ENCODE measurements around the gene UBE3C.
"Not testable (repeated sequence)": the region's sequence is repeated elsewhere in the genome, so short reads cannot be mapped to it uniquely, and the experiment has no call there.

UBE3C gene

GRCh38 chr7:157138424-157139110, at the start of gene UBE3C:
UBE3C (plus strand) TSS chr7:157138926; CDS start chr7:157139273, 347 bp downstream.
- DNase-seq (ENCODE audit: low read depth) = peak; percentile 89

- no peak for DNase-seq (ENCODE audit: low read depth)
Measured at GRCh38 chr7:157089100-157089610, 49.6 kb upstream of the UBE3C start.

- no peak for DNase-seq (ENCODE audit: low read depth)
Measured at GRCh38 chr7:157090485-157091165, 48.1 kb upstream of the UBE3C start.

- no peak for DNase-seq (ENCODE audit: low read depth)
Measured at GRCh38 chr7:157096286-157097055, 42.3 kb upstream of the UBE3C start.

- no peak for DNase-seq (ENCODE audit: low read depth)
Measured at GRCh38 chr7:157097056-157097329, 41.7 kb upstream of the UBE3C start.

- no peak for DNase-seq (ENCODE audit: low read depth)
Measured at GRCh38 chr7:157097569-157097968, 41.2 kb upstream of the UBE3C start.

GRCh38 chr7:157100005-157100404, 38.7 kb upstream of the UBE3C start:
- DNase-seq (ENCODE audit: low read depth) = not testable (repeated sequence)

GRCh38 chr7:157103641-157104040, 35.1 kb upstream of the UBE3C start:
- DNase-seq (ENCODE audit: low read depth) = not testable (repeated sequence)

GRCh38 chr7:157111311-157111710, 27.4 kb upstream of the UBE3C start:
- DNase-seq (ENCODE audit: low read depth) = no peak

GRCh38 chr7:157112706-157113105, 26.0 kb upstream of the UBE3C start:
- DNase-seq (ENCODE audit: low read depth) = no peak

- DNase-seq (ENCODE audit: low read depth) = no peak
Measured at GRCh38 chr7:157113607-157114006, 25.1 kb upstream of the UBE3C start.

GRCh38 chr7:157116762-157117161, 22.0 kb upstream of the UBE3C start:
- DNase-seq (ENCODE audit: low read depth) = no peak

- DNase-seq (ENCODE audit: low read depth) = no peak
Measured at GRCh38 chr7:157117796-157118195, 20.9 kb upstream of the UBE3C start.

- no peak for DNase-seq (ENCODE audit: low read depth)
Measured at GRCh38 chr7:157120181-157120580, 18.5 kb upstream of the UBE3C start.

- no peak for DNase-seq (ENCODE audit: low read depth)
Measured at GRCh38 chr7:157121184-157121715, 17.5 kb upstream of the UBE3C start.

- DNase-seq (ENCODE audit: low read depth) = no peak
Measured at GRCh38 chr7:157122800-157123495, 15.8 kb upstream of the UBE3C start.

GRCh38 chr7:157124690-157125089, 14.0 kb upstream of the UBE3C start:
- DNase-seq (ENCODE audit: low read depth) = no peak

GRCh38 chr7:157125376-157126223, 13.1 kb upstream of the UBE3C start:
- no peak for DNase-seq (ENCODE audit: low read depth)

GRCh38 chr7:157126921-157127320, 11.8 kb upstream of the UBE3C start:
- no peak for DNase-seq (ENCODE audit: low read depth)

- DNase-seq (ENCODE audit: low read depth) = no peak
Measured at GRCh38 chr7:157129200-157129599, 9.5 kb upstream of the UBE3C start.

GRCh38 chr7:157129907-157130460, 8.7 kb upstream of the UBE3C start:
- no peak for DNase-seq (ENCODE audit: low read depth)
